Raji (cell line): ENCODE results near the gene ZFP92.

Experiments used
- POLR2A ChIP-seq: IDR thresholded peaks from 2 replicates; pipeline ENCODE4 v1.6.1; 2011; ENCODE audit warnings: low read depth, low read length, control low read depth; ENCODE audit not compliant: insufficient read depth

The ZFP92 gene

GRCh38 chrX:153411255-153411987 is at the start of gene ZFP92:
Gene ZFP92 (plus strand): TSS chrX:153411472. CDS start chrX:153418323, 6,851 bp downstream.
- TF ChIP-seq POLR2A: no peak

- no peak for TF ChIP-seq POLR2A
These were observed 49.4 kb upstream of the ZFP92 start for GRCh38 chrX:153361781-153362397.

- TF ChIP-seq POLR2A: no peak
These were observed 45.6 kb upstream of the ZFP92 start for GRCh38 chrX:153365670-153366069.

- TF ChIP-seq POLR2A: no peak
These were observed 45.2 kb upstream of the ZFP92 start for GRCh38 chrX:153366119-153366518.

- no peak for TF ChIP-seq POLR2A
These were observed 44.3 kb upstream of the ZFP92 start for GRCh38 chrX:153366878-153367538.

GRCh38 chrX:153370293-153371055 is 40.8 kb upstream of the ZFP92 start:
- no peak for TF ChIP-seq POLR2A

GRCh38 chrX:153371256-153371655 is 40.0 kb upstream of the ZFP92 start:
- TF ChIP-seq POLR2A: no peak

- TF ChIP-seq POLR2A: no peak
These were observed 38.3 kb upstream of the ZFP92 start for GRCh38 chrX:153372949-153373348.

- TF ChIP-seq POLR2A: no peak
These were observed 36.8 kb upstream of the ZFP92 start for GRCh38 chrX:153374426-153374825.

- no peak for TF ChIP-seq POLR2A
These were observed 35.7 kb upstream of the ZFP92 start for GRCh38 chrX:153375571-153375970.

- no peak for TF ChIP-seq POLR2A
These were observed 33.5 kb upstream of the ZFP92 start for GRCh38 chrX:153377727-153378126.

- no peak for TF ChIP-seq POLR2A
These were observed 32.7 kb upstream of the ZFP92 start for GRCh38 chrX:153378607-153379006.

GRCh38 chrX:153379508-153379907 is 31.8 kb upstream of the ZFP92 start:
- TF ChIP-seq POLR2A: no peak

- no peak for TF ChIP-seq POLR2A
These were observed 31.2 kb upstream of the ZFP92 start for GRCh38 chrX:153379971-153380581.

GRCh38 chrX:153380691-153381090 is 30.6 kb upstream of the ZFP92 start:
- no peak for TF ChIP-seq POLR2A
